ENCODE measurements around the gene GSTCD. TPM values are rescaled to one million over a fixed set of nuclear protein-coding genes. Genes with fewer than 3 reads are reported as not detected.

GSTCD gene
- total RNA-seq, 3 donors from 2014 or later = 6.7 to 11.6 (median 10.1) TPM

DNA sequence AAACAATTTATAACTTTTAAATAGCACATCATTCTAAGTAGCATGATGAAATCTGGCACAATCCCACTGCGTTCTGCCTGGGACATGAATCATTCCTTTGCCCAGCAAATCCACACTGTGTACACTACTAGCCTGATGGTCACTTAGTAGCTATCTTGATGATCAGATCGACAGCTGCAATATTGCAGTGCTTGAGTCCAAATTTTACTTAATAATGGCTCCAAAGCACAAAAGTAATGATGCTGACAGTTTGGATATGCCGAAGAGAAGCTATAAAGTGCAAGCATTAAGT is 100.1 kb downstream of the GSTCD start:
- DNase-seq = peak in 1 of 3 donors; percentile 19
- intact Hi-C loops (cut with DNase I, micrococcal nuclease) = no loop called here
- peak; percentile 28 for ATAC-seq
- H3K9me3 ChIP-seq = no peaks in the 10 kb centered on the region
- no peak overlapping the region for H3K4me3 ChIP-seq
- TF ChIP-seq, protein P1, sequence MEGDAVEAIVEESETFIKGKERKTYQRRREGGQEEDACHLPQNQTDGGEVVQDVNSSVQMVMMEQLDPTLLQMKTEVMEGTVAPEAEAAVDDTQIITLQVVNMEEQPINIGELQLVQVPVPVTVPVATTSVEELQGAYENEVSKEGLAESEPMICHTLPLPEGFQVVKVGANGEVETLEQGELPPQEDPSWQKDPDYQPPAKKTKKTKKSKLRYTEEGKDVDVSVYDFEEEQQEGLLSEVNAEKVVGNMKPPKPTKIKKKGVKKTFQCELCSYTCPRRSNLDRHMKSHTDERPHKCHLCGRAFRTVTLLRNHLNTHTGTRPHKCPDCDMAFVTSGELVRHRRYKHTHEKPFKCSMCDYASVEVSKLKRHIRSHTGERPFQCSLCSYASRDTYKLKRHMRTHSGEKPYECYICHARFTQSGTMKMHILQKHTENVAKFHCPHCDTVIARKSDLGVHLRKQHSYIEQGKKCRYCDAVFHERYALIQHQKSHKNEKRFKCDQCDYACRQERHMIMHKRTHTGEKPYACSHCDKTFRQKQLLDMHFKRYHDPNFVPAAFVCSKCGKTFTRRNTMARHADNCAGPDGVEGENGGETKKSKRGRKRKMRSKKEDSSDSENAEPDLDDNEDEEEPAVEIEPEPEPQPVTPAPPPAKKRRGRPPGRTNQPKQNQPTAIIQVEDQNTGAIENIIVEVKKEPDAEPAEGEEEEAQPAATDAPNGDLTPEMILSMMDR (IDR thresholded peaks at IDR 0.05) = no peak
- H3K36me3 ChIP-seq (ENCODE audit: low read depth) = no peaks in the 10 kb centered on the region
- H3K4me1 ChIP-seq (ENCODE audit: low read depth) = no peaks in the 10 kb centered on the region

DNA sequence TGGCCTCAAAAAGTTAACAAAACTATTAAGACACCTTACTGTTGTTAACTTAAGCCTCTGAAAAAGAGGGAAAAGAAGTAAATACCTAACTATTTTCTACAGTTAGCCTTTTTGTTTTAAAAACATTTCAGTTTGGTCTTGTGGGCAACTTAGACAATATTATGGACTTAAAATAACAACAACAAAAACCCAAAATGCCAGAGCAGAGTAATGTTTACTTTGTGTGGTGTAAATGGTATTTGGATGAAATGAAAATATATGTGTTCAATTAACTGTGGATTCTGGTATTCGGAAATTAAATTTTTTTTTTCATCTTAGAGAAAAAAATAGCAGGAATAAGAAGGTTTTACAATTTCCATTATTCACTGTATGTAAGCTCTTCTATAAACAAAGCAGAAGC is 107.1 kb downstream of the GSTCD start:
- ATAC-seq = no peak
- Histone ChIP-seq H3K4me1 (ENCODE audit: low read depth) (no peaks in the 10 kb centered on the region), H3K4me3 (no peak overlapping the region), H3K36me3 (ENCODE audit: low read depth) (no peaks in the 10 kb centered on the region), H3K9me3 (no peaks in the 10 kb centered on the region)
- TF ChIP-seq, protein P1 (IDR thresholded peaks at IDR 0.05) = no peak
- no peak for DNase-seq
- intact Hi-C loops (cut with DNase I, micrococcal nuclease) = no loop called here

DNA sequence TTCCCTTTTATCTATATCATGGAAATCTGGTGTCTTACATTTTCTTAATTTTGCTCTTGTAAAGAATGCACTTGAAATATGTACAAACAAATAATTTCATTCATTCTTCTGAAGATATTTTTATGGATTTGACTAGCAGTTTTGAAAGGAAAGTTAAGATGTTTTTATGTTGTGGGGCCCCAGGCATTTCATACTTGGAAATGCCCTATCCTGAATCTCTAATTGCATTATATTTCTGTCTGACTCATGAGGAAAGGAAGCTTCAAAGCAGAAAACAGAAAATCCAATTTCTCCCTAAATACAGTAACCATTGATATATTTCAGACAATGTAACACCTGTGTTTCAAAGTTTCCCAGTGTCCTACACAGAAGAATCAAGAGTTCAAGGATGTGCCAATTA is 113.5 kb downstream of the GSTCD start:
- DNase-seq (no peak), ATAC-seq (no peak)
- intact Hi-C loops (cut with DNase I, micrococcal nuclease) = no loop called here
- H3K4me1 ChIP-seq (ENCODE audit: low read depth) = no peaks in the 10 kb centered on the region
- no peak overlapping the region for H3K4me3 ChIP-seq
- TF ChIP-seq, protein P1 (IDR thresholded peaks at IDR 0.05) = no peak
- no peaks in the 10 kb centered on the region for H3K9me3 ChIP-seq
- no peaks in the 10 kb centered on the region for H3K36me3 ChIP-seq (ENCODE audit: low read depth)

DNA sequence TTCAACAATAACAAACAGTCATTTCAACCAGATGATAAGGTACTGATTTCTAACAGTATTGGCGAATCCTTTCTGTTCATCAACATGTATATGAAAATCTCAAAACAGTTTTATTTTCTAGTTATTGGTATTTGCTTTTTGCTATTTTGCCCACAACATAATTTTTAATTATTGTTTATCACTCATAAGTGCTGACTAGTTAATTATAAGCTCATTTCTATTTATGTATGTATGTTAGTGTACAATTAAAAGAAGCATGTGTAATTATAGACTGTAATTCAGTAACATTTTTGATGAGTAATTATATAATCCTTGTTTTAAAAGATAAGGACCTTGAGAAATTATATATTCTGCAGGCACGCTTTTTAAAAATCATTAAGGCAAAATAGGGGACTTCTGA is 119.5 kb downstream of the GSTCD start:
- no peak for DNase-seq

DNA sequence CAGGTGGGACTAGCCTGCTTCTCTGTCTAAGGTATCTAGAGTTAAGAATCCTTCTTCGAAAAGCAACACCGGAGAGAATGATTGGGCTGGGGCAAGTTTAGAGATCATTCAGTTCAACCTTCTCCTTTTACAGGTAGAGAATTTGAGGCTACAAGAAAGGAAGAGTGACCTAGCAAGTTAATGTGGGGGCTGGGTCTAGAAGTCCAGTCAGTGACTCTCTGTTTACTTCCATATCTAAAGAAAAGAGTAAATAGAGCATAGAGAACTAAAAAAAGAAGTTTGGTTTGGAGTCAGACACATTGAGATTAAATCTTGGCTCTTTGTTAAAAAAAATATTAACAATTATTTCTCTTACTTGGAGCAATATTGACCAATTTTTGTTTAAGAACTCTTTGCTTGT is 122.6 kb downstream of the GSTCD start:
- TF ChIP-seq, protein P1 (IDR thresholded peaks at IDR 0.05) = no peak
- Histone ChIP-seq H3K9me3 (no peaks in the 10 kb centered on the region), H3K4me3 (no peak overlapping the region), H3K4me1 (ENCODE audit: low read depth) (no peaks in the 10 kb centered on the region), H3K36me3 (ENCODE audit: low read depth) (no peaks in the 10 kb centered on the region)
- intact Hi-C loops (cut with DNase I, micrococcal nuclease) = no loop called here
- DNase-seq (no peak), ATAC-seq (no peak)

More for the DNA sequence above, 119.5 kb downstream of the GSTCD start:
- Histone ChIP-seq H3K9me3 (no peaks in the 10 kb centered on the region), H3K36me3 (ENCODE audit: low read depth) (no peaks in the 10 kb centered on the region), H3K4me1 (ENCODE audit: low read depth) (no peaks in the 10 kb centered on the region), H3K4me3 (no peak overlapping the region)
- intact Hi-C loops (cut with DNase I, micrococcal nuclease) = no loop called here
- TF ChIP-seq, protein P1 (IDR thresholded peaks at IDR 0.05) = no peak
- no peak for ATAC-seq

DNA sequence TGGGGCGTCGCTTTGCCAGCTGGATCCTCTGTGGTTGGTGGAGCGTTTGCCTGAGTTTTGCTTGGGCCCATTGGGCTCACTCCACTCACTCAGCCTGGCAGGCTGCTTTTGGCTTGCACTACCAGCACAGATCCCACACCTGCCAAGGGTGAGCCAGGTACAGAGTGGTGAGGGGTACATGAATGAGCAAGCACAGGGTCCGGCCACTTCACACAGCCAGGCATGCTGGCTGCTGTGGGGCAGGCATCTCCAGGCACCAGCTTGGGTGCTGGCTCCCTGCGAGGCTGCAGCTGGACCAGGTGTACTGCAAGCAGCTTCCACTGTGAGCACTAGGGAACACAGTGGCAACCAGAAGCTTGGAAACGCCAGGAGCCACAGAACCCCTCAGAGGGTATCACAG is 126.6 kb downstream of the GSTCD start:
- H3K4me3 ChIP-seq = no peak overlapping the region
- H3K36me3 ChIP-seq (ENCODE audit: low read depth) = no peaks in the 10 kb centered on the region
- H3K9me3 ChIP-seq = no peaks in the 10 kb centered on the region
- intact Hi-C loops (cut with DNase I, micrococcal nuclease) = no loop called here
- TF ChIP-seq, protein P1 (IDR thresholded peaks at IDR 0.05) = no peak
- no peak for ATAC-seq
- no peaks in the 10 kb centered on the region for H3K4me1 ChIP-seq (ENCODE audit: low read depth)
- DNase-seq = no peak

Data from mucosa of descending colon (tissue), 3 donors.